HG02678 (cell line): ENCODE results near the gene ARHGAP29.

Experiments used
- ATAC-seq: cut with Tn5 transposase; IDR thresholded peaks from one replicate; pipeline ENCODE4 v1.9.1; 2021; ENCODE audit warnings: mild to moderate bottlenecking, moderate library complexity; ENCODE audit not compliant: unreplicated experiment

Gene ARHGAP29

DNA sequence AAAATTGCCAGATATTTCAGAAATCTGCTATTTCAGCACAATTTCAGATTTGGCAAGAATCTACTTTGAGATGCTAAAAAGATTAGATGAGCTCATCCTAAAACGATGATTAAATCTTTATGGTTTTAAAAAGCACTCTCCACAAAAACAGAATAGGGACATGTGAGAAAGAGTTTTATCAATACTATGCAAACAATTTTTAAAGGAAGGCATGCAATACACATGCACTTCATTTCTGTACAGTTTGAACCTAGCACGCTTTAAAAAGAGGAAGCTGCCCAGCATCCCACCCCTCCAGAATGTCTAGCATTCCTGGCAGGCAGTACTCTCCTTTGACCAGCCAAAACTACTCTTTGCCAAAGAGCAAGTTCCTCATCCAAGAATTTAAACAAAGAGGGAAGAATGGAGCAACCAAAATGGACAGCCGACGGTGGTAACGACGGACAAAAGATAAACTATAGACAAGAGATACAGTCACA, 1.3 kb downstream of the ARHGAP29 start:
- ATAC-seq: no peak

DNA sequence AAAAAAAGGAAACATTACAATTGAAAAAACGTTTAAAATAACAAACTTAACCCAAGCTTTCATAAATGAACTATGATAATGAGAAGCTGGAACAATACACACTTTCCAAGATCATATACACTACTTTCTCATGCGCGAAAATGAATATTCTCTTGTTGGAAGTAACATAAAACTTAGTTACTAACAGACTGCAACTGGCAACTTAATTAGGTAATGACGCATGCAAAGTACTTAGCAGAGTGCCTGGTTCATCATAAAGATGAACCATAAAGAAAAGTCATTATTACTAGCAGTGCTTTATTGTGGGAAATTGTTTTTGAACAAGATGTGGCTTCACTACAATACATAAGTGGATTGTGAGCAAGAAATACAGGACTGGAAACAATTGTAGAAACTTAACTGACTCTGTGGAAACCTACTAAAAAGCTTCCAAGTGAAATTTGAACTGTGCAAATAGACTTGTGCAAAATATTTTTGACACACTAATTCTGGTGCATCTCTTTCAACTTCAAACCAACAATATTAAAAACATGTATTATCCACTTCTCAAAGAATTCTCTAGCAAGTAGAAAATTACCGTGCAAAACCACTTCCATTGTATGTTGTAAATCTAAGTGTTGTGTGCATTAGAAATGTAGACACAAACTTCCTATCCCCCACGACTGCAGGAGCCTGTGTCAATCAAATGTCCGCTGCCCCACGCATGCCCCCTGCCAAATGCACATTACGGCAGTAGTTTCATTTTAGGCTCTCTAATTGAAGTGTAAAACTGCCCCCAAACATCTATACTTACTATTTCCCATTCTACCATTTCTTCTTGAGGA, 2.0 kb downstream of the ARHGAP29 start:
- no peak for ATAC-seq

DNA sequence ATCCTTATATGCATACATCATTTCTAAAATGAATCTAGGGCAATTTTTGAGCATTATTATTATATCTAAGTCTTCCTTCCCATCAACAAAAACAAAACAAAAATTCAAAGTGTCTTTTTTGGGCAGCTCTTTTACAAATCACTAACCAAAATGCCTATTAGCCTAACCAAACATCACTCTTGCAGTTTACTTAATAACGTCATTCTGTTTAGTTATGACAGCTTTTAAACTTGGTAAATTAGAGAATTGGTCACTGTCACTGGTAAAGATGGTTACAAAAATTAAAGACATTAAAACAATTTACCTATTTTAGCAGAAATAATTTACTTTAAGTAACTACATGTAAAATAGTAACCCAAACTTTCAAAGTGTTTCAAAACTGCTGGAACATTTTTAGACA, 2.8 kb downstream of the ARHGAP29 start:
- ATAC-seq: no peak

DNA sequence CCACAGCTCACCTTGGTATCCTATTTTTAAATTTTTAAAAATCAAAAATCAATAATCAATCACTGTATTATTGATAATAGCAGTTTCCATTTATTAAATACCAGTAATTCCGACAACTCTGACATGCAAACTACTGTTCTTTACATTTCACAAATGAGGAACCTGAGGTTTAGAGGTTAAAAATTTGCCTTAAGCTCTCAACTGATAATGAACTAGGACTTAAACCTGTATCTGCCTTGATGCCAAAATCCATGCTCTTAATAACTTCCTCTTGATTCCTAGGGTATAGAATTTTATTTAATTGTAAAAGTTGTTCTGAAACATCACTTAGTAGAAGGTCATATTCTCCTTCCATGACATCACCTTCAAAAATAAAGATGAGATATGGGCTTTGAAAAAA, 5.6 kb downstream of the ARHGAP29 start:
- no peak for ATAC-seq

DNA sequence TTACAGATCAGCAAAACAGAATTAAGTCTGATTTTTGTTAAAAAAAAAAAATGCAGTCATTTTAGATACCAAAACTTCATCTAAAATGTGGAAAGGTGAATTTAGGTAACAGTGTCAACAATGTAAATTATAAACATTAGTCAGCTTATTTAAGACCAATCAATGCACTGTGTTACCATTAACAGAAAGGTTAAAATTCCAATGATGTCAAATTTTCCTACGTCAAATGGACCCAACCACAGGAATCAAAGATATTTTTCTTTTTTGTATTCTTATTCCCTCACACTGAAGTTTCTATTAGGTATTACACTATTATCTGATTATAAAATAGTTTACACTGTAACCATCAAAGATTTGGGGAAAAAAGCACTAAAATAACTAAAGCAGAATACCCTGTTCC, 6.5 kb downstream of the ARHGAP29 start:
- no peak for ATAC-seq

DNA sequence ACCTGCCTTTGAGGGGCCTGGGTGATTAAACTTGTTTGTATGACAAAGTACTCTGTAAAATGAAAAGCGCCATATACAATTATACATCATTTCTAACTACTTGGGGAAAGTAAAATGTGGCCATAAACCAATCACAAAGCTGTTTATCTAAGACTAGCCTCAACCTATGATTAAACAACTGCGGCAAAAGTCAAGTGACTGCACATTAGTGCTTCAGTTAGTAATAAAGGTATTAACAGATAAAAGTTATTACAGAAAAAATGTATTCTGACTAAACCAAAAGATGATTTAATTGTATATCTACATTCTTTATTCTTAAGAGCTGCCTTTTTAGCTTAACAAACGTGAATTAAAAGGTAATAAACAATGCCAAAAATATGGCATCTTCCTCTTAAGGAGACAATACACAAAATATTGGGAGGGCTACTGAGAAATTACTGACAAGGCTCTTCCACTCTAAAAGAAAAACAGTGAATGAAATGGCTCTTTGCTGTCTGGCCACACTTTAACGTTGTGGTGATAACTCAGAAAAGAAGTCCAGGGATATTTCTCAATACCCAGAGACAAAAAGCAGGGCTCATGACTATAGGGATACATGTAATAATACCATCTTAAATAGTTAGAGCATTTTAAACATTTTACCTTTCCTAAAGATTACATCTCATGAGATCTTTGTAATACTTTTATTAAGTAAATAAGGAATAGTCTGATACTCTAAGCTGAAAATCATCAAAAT, 8.6 kb downstream of the ARHGAP29 start:
- ATAC-seq: no peak

DNA sequence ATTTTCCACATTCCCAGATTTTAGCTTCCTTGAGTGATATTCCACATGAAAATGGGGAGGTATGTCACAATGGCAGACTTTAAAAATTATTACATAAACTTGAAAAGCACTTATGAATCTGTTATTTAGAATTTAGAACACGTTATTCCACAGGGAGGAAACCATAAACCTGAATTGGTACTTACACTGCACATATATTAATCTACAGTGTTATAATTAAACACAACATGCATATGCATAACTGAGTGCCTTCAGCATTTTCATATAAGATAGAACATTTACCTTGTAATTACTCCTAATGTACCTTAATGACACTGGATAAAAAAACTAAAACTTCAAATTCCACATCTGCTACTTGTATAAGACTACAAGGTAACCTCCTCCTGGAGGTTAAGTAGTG, 9.8 kb downstream of the ARHGAP29 start:
- ATAC-seq: no peak

DNA sequence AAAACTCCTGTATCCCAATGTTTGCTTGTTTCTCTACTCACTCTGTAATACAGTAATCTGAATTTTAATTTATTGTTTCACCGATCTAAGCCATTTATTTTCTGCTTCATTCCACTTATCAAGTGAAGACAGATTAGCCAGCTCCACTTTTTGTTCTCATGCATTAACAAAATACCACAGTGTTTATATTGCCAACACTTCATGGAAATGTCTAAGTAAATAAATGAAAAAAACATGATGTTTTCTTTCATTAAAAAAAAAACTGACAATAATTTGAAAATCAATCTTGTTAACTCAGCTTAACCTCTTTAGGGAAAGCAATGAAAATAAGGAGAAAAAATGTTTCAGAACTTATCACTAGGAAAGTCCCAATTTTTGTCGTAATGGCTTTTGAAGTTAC, 11.5 kb downstream of the ARHGAP29 start:
- ATAC-seq: no peak

DNA sequence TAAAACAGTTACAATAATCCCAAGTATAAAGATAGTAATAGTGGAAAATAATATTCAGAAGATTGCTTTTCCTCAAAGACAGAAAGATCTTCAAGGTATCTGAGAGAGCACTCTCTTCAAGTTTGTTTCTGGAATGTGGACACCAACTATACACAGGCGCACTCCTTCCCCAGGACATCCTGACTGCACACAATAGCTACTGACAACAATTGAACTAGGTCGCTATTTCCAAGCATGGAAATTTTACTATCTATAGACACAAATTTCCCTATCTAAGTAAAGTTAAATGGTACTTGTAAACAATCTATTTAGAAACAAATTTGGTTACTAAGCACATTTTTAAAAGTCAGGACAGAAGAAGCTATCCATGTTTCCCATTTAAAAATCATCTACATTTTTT, 19.1 kb downstream of the ARHGAP29 start:
- no peak for ATAC-seq

DNA sequence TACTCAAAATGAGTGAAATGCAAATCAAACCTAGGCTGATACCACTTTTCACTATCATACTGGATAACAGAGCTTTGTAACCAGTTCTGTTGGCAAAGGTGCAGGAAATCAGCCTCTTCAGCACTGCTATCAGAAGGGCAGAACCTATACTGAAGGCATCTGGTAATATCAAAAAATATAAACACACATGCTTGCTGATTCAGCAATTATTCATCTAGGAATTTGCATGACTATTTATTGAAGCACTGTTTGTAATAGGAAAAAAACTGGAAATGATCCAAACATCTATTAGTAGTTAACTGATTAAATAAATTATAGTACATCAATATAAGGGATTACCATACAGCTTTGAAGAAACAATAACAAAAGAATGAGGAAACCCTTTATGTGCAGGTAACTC, 21.4 kb downstream of the ARHGAP29 start:
- ATAC-seq: no peak

DNA sequence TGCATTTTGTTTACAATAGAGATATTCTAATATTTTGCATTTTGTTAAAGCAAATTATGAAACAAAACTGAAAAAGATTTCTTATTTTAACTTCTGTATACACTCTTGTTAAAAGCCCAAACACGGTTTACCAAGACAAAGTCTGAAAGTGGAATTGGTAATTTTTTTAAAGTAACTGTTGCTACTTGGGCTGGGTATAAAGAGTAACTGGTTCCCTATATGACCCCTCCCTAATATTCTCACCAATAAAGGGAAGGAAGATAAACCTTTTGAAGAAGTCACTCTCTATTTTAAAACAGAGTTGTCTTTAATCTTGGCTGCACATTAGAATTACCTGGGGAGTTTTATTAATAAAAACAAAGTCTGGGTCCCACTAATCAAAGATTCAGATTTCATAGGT, 27.4 kb downstream of the ARHGAP29 start:
- no peak for ATAC-seq

DNA sequence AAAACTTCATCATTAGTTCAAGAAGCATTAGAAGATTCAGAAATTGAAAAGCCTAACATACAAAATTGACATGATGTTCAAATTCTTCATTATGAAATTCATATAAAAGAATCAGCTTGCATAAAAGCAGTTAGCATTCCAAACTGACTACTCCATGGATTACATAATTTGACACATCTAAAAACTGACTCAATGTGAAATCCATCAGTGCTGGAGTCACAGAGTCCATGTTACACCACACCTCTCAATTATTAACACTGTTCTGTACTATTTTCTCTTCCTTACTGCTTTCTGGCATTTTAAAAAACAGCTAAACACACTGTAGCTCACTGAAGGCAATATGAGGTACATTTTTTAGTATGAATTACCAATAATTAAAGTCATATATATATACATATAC, 28.0 kb downstream of the ARHGAP29 start:
- ATAC-seq: no peak

DNA sequence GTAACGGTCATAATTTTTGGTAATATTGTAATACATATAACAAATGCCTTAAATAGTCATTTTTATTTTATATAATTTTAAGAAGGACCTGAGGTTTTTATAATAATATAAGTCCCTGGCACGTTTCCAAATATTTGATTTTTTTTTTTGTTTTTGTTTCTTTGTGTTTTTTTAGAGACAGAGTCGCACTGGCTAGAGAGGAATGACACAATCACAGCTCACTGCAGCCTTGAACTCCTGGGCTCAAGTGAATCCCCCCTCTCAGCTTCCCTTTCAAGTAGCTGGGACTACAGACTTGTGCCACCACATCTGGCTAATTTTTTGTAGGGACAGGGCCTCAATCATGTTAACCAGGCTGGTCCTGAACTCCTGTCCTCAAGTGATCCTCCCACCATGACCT, 29.7 kb downstream of the ARHGAP29 start:
- ATAC-seq: no peak

DNA sequence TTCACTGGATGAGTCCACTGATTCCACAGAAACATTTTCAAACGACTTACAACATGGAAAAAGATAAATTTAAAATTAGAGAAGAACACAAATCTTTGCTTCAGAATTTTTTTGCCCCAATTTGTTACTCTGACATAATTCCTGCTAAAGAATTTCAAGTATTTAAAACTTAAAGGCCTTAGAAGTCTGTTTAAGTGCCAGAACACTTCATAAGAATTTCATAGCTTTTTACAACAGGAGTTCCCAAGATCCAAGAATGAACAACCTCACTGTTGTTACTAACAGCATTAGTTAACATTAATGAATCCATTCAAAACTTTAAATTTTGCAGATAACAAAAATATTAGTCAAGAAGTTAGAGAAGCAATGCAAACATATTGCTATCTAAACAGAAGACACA, 31.7 kb downstream of the ARHGAP29 start:
- no peak for ATAC-seq

DNA sequence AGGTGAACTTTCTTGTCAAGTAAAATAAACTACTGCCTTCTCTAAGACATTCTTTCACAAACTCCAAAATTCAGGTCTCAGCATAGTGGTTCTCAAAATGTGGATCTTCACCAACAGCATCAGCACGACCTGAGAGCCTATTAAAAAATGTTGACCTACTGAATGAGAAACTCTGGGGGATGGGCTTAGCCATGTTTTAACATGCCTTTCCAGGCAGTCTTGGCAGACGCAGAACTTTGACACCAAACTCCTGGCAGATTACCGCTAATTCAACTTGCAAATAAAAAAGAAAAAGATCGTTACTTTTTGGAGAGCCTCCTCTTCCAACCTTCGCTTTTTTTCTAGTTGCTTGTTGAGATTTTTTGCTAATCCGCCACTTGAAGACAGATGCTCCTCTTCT, 35.1 kb downstream of the ARHGAP29 start:
- ATAC-seq: no peak

DNA sequence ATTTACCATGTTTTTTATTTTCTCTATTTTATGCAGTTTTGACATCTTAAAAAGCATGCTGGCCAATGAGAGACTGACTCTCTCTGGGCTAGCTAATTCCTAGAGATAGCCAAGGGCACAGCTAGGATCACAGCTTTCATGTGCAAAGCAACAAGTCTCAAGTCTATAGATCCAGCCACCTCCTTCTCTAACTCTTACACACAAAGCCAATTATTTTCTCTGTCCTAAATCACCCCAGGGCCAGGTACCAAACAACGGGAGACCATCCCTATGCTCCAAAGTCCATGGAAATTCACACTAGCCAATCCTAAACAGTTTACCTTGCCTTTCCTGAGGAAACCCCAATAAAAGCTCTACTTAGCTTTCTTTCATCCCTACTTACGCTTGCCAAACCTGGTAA, 38.0 kb downstream of the ARHGAP29 start:
- ATAC-seq: no peak

DNA sequence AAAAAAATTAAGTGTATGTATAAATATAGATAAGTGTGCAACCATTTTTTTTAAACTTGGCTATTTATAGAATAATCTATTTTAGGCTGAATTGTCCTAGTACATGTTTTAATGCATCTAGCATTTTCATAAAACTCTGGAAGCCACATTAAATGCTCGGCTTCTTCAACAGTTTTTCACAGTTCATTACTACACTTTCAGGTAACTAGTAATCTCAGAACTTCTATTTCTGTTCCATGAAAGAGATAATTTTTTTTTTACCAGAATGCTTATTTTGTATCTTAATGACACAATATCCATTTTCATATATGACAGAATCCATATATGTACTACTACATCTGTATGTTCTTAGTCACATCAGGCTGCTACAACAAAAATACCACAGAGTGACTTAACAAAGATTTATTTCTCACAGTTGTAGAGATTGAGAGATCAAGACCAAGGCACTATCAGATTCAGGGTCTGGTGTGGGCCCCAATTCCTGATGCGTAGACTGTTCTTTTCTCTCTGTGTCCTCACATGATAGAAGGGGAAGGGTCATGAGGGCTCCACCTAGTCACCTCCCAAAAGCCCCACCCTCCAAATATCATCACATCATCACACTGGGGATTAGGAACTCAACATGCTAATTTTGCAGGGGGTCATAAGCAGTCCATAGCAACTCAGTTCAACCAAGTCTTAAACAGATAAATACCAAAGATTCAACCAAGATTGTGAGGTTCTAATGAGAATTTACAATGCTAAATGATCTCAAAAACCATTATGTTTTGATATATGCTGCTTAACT, 43.1 kb downstream of the ARHGAP29 start:
- no peak for ATAC-seq

DNA sequence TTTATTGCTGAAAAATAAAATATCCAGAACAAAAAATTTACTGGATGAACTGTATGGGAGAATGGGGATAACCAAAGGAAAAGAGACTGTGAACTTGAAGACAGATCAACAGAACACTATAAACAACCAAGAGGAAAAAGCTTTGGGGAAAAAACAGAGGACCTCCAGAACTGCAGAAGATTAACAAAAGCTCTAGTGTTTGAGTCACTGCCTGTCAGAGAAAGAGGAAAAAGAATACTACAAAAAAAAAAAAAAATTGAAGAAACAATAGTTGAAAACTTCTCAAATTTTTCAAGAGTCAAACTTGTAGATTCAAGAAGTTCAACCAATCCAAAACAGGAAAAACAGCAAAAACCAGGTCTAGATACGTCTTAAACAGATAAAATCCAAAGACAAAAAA, 44.3 kb downstream of the ARHGAP29 start:
- no peak for ATAC-seq

DNA sequence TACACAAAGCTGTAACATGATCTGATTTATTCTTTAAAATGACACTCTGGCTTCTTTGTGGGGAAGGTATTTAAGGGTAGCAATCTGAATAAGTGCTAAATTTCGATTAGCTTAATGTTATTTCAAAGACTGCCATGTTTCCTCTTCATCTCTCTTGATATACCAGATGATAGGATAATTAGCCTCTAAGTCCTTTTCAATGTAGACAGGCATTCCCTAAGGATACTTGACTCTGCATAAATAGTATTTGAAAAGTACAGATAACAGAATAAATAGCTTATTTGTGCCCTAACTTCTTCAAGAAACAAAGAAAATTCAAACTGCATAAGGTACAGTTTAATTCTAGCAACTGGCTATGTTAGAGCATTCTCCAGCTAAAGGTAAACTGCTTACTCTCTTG, 46.2 kb downstream of the ARHGAP29 start:
- no peak for ATAC-seq

DNA sequence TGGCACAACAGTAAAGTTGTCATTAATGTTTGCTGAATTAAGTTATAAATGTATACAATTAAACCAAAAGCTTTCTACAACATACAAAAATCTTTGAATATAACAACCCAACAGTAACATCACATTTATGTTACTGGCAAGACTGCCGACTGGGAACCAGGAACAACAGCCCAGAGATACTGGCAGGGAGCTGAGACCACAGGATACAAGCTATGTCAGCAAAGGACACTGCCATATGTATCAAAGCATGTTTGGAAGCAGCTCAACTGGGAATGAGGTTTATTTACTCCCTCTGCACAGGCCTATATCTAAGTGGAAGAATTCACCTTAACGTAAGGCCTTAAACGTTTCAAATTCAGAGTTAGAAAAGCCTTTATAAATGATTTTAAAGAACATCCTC, 50.4 kb downstream of the ARHGAP29 start:
- no peak for ATAC-seq

DNA sequence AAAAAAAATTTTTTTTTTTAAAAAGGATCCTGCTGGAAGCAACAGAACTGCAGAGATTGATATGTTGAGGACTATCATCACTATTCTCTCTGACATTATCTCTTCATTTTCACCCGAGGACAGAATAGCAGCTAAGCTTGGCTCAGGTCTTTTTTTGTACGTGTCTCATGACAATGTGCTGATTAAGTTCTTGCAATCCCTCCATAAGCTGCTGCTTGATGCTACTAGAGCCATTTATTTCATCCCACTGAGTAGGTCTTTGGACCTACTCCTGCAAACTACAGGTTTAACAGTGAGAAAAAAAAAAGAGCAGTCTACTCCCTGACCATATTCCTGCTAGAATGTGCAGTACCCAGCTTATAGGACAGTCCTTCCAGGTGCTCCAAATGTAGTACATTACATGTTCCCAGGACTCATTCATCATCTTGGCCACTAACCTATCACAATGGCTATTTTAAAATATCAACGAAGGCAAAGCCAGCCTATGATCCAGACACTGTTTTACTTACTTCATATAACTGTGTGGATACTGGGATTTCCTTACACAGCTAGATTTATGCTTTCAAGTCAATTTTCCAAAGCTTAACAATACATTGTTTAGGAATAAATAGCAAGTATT, 54.1 kb downstream of the ARHGAP29 start:
- no peak for ATAC-seq
